Testis (tissue), 3 donors: ENCODE measurements around the gene OTOP2. TPM values are rescaled to one million over a fixed set of nuclear protein-coding genes. Genes with fewer than 3 reads are reported as not detected.
"Not testable (repeated sequence)": the region's sequence is repeated elsewhere in the genome, so short reads cannot be mapped to it uniquely, and the experiment has no call there.

Experiments
- DNase-seq: peaks from one replicate; pipeline ENCODE4 v3.0.0-alpha.2; 2019
- H3K27ac ChIP-seq, 2 donors: fragments of 200-600 bp; sonication (generic); one replicate each; pipeline ENCODE4 v1.5.1; 2019
- H3K27me3 ChIP-seq: fragments of 200-600 bp; sonication (generic); one replicate; pipeline ENCODE4 v1.5.1; 2019
- H3K36me3 ChIP-seq: fragments of 200-600 bp; sonication (generic); one replicate; pipeline ENCODE4 v1.5.1; 2017; ENCODE audit warnings: low read depth; ENCODE audit errors: missing control alignments
- H3K4me1 ChIP-seq: fragments of 200-600 bp; sonication (generic); one replicate; pipeline ENCODE4 v1.5.1; 2019
- H3K4me3 ChIP-seq, 2 donors: fragments of 200-600 bp; sonication (generic); one replicate each; pipeline ENCODE4 v1.5.1; 2017 to 2019
- H3K9me3 ChIP-seq: fragments of 200-600 bp; sonication (generic); one replicate; pipeline ENCODE4 v1.5.1; 2017
- POLR2A ChIP-seq: fragments of 450-650 bp; IDR thresholded peaks from one replicate; pipeline ENCODE4 v1.6.1; 2017; ENCODE audit warnings: antibody characterized with exemption, mild to moderate bottlenecking, moderate library complexity
- WGBS, 2 donors: methylation state at CpG; one replicate each; pipeline ENCODE4 v1.1.5; 2018; 5-methylcytosine and 5-hydroxymethylcytosine counted together
- intact Hi-C: fragments of 100-400 bp; cut with DNase I; formaldehyde crosslinking; loops from one replicate; pipeline ENCODE4 v1.15.1; 2023; ENCODE audit warnings: low total_unique reads
- polyA plus RNA-seq: library from polyadenylated mRNA; stranded (reverse); fragments of 350-450 nt; fragmentation: Illumina TruSeq; extraction: RNeasy Lipid Tissue Mini Kit (QIAGEN cat#74804); gene quantifications from one replicate; pipeline ENCODE4 v1.2.3, GENCODE V29; 2014; ENCODE audit warnings: low read depth, low replicate concordance; ENCODE audit not compliant: insufficient read depth
- total RNA-seq, 2 donors: library from RNA; depleted of rRNA; stranded (reverse); fragments of >200 nt; gene quantifications; one replicate each; pipeline ENCODE4 v1.2.3, GENCODE V29; 2016
- TF ChIP-seq, protein P1 (sequence below), 3 experiments: fragments of 450-650 bp in 2 of 3; fragments of 200-600 bp in 1 of 3; sonication (generic) in 1 of 3; IDR thresholded peaks; one replicate each; pipeline ENCODE4 v1.5.1; 2016 to 2019; ENCODE audit warnings: antibody characterized with exemption in 3 of 3, mild to moderate bottlenecking in 2 of 3, moderate library complexity in 1 of 3

The OTOP2 gene
- total and polyA plus RNA-seq, 3 donors from 2014 or later = 2.4 to 5.7 (median 5.7) TPM

DNA sequence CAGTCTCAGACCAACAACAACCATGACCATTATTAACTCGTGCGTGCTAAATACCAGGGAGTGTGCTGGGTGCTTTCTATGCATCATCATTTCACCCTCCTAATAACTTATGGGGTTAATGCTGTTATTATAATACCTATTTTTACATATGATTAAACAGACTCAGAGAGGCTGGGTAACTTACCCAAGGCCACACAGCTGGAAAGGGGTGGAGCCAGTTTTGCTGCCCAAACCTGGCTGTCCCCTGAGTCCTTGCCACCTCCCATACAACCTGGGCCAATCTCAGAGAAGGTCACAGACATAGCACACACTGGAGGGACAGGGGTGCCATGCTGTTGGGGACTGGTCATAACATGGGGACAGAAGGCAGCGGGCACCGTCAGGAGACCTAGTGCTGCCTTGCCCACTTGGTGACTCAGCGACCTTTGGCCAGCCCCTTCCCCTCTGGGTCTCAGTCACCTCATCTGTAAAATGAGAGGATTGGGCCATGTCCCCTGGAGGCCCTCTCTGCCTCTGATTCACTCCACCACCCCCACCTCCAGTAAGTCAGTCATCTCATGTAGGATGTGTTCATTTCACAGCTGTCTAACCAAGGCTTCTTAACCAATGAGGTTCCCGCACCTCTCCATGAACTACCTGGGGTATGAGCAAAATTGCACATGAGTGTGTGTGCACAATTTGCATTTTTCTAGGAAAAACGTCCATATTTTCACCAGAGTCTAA lies 19.2 kb upstream of the OTOP2 start:
- no peaks in the 10 kb centered on the region for H3K27me3 ChIP-seq
- H3K27ac ChIP-seq = no peak overlapping the region
- intact Hi-C loops = no loop called here
- no peaks in the 10 kb centered on the region for H3K4me1 ChIP-seq
- H3K36me3 ChIP-seq = no peaks in the 10 kb centered on the region
- no peak overlapping the region for H3K4me3 ChIP-seq
- H3K9me3 ChIP-seq = no peaks in the 10 kb centered on the region
- TF ChIP-seq, protein P1, sequence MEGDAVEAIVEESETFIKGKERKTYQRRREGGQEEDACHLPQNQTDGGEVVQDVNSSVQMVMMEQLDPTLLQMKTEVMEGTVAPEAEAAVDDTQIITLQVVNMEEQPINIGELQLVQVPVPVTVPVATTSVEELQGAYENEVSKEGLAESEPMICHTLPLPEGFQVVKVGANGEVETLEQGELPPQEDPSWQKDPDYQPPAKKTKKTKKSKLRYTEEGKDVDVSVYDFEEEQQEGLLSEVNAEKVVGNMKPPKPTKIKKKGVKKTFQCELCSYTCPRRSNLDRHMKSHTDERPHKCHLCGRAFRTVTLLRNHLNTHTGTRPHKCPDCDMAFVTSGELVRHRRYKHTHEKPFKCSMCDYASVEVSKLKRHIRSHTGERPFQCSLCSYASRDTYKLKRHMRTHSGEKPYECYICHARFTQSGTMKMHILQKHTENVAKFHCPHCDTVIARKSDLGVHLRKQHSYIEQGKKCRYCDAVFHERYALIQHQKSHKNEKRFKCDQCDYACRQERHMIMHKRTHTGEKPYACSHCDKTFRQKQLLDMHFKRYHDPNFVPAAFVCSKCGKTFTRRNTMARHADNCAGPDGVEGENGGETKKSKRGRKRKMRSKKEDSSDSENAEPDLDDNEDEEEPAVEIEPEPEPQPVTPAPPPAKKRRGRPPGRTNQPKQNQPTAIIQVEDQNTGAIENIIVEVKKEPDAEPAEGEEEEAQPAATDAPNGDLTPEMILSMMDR (IDR thresholded peaks at IDR 0.05) = no peak
- TF ChIP-seq POLR2A = no peak
- no peak for DNase-seq
- WGBS, 2 donors = 81 to 82% methylated on average over 4 to 7 of the region's 7 CpGs

DNA sequence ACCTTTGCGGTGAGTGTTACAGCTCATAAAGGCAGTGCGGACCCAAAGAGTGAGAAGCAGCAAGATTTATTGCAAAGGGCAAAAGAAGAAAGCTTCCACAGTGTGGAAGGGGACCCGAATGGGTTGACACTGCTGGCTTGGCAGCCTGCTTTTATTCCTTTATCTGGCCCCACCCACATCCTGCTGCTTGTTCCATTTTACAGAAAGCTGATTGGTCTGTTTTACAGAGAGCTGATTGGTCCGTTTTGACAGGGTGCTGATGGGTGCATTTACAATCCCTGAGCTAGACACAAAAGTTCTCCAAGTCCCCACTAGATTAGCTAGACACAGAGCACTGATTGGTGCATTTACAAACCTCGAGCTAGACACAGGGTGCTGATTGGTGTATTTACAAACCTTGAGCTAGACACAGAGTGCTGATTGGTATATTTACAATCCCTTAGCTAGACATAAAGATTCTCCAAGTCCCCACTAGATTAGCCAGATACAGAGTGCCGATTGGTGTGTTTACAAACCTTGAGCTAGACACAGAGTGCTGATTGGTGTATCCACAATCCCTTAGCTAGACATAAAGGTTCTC lies 17.8 kb upstream of the OTOP2 start:
- H3K9me3 ChIP-seq, H3K4me3 ChIP-seq, H3K36me3 ChIP-seq, H3K4me1 ChIP-seq, H3K27ac ChIP-seq, H3K27me3 ChIP-seq, DNase-seq, intact Hi-C loops: not testable (repeated sequence)
- 65 to 67% methylated on average over 6 of the region's 6 CpGs for WGBS, 2 donors

DNA sequence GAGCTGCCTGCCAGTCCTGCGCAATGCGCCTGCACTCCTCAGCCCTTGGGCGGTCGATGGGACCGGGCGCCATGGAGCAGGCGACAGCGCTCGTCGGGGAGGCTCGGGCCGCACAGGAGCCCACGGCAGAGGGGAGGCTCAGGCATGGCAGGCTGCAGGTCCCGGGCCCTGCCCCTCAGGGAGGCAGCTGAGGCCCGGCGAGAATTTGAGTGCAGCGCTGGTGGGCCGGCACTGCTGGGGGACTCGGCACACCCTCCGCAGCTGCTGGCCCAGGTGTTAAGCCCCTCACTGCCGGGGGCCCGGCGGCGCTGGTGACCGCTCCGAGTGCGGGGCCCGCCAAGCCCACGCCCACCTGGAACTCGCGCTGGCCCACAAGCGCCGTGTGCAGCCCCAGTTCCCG lies 17.1 kb upstream of the OTOP2 start:
- Histone ChIP-seq H3K4me1 (no peaks in the 10 kb centered on the region), H3K27me3 (no peaks in the 10 kb centered on the region), H3K9me3 (no peaks in the 10 kb centered on the region), H3K4me3 (no peak overlapping the region), H3K36me3 (no peaks in the 10 kb centered on the region), H3K27ac (no peak overlapping the region)
- intact Hi-C loops = no loop called here
- no peak for DNase-seq
- no peak for TF ChIP-seq POLR2A
- TF ChIP-seq, protein P1 (IDR thresholded peaks at IDR 0.05) = no peak
- 94 to 97% methylated on average over 6 to 31 of the region's 34 CpGs for WGBS, 2 donors

DNA sequence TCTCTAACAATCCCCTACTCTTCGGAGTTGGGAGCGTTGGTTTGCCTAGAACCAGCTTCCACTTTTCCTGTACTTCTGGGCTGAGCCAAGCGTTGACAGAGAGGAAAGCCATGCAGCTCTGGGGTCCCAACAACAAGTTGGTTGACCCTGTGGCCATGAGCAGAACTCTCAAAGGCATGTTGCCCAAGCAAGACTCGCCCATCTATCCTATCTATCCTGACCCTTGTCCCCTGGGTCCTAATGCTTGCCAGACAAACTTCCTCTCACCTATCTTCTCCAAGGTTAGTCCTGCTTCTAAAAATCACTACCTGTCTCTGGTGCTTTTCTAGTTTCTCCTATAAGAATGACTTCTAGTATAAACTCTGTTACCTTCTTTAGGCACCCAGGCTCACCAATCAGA lies 15.0 kb upstream of the OTOP2 start:
- H3K27me3 ChIP-seq, H3K4me1 ChIP-seq, H3K9me3 ChIP-seq, DNase-seq, H3K27ac ChIP-seq, H3K4me3 ChIP-seq, intact Hi-C loops, H3K36me3 ChIP-seq: not testable (repeated sequence)
- 74 to 77% methylated on average over 4 of the region's 4 CpGs for WGBS, 2 donors

DNA sequence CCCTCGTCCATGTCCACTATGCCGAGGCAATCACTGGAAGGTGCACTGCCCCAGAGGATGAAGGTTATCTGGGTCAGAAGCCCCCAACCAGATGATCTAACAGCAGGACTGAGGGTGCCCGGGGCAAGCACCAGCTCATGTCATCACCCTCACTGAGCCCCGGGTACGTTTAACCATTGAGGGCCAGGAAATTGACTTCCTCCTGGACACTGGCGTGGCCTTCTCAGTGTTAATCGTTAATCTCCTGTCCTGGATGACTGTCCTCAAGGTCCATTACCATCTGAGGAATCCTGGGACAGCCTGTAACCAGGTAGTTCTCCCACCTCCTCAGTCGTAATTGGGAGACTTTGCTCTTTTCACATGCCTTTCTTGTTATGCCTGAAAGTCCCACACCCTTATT lies 12.7 kb upstream of the OTOP2 start:
- H3K36me3 ChIP-seq, H3K27ac ChIP-seq, H3K27me3 ChIP-seq, H3K4me1 ChIP-seq, H3K4me3 ChIP-seq, DNase-seq, H3K9me3 ChIP-seq, intact Hi-C loops: not testable (repeated sequence)
- 67 to 81% methylated on average over 8 of the region's 8 CpGs for WGBS, 2 donors

DNA sequence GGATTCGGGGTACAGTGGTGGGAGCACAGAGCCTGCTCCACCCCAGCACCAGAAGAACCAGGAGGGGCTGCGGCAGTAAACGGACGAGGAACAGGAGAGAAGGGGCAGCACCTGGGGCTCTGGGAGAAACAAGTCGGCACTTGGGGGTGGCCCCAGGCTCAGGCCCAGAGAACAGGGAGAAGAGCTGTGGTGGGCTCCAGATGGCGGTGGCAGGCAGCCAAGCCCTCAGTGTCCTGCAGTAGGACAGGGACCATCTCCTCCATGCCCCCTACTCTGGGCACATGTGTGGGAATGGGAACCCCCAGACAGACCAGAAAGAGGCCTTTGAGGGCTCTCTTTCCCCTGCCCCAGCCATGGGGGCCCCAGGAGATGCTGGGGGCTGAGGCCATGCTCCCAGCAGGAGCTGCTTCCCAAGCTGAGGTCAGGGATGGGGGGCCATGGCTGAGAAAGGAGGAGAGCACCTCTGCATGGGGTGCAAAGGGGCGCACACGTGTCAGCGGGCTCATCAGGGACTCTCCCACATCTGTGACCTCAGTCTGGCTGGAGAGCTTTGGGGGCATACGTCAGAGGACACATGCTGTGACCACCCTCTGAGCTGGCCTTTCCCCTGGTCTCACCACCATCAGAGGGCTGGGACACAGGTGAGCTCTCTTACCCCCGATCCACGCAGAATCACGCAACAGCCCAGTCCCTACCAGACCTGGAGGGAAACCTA lies 7.8 kb upstream of the OTOP2 start:
- no peak for TF ChIP-seq POLR2A
- TF ChIP-seq, protein P1 (IDR thresholded peaks at IDR 0.05) = no peak
- no peaks in the 10 kb centered on the region for H3K27me3 ChIP-seq
- peaks cover 4% of the 10 kb centered on the region for H3K4me1 ChIP-seq
- H3K27ac ChIP-seq = no peak overlapping the region
- intact Hi-C loops = no loop called here
- H3K9me3 ChIP-seq = no peaks in the 10 kb centered on the region
- H3K36me3 ChIP-seq = no peaks in the 10 kb centered on the region
- DNase-seq = no peak
- no peak overlapping the region for H3K4me3 ChIP-seq
- WGBS, 2 donors = 88% methylated on average over 13 of the region's 13 CpGs
